NT2/D1 (cell line): ENCODE results near the gene IER5L.

Experiments used
- SUZ12 ChIP-seq: IDR thresholded peaks from 2 replicates; pipeline ENCODE4 v1.6.1; 2011; ENCODE audit not compliant: insufficient read length, insufficient read depth; ENCODE audit errors: extremely low read depth
- YY1 ChIP-seq: IDR thresholded peaks from 2 replicates; pipeline ENCODE4 v1.6.1; 2011; ENCODE audit not compliant: insufficient read length, insufficient read depth

GRCh38 chr9:129185991-129186390 is 7.9 kb upstream of the IER5L start:
- no peak for TF ChIP-seq YY1
- no peak for TF ChIP-seq SUZ12
